GM18909 (cell line): ENCODE data around the gene BTK.
"Not testable (repeated sequence)": the region's sequence is repeated elsewhere in the genome, so short reads cannot be mapped to it uniquely, and the experiment has no call there.

Experiments used
- ATAC-seq: cut with Tn5 transposase; IDR thresholded peaks from one replicate; pipeline ENCODE4 v1.9.1; 2021; ENCODE audit warnings: mild to moderate bottlenecking; ENCODE audit not compliant: unreplicated experiment, poor library complexity

BTK gene

GRCh38 chrX:101348452-101349192 lies 37.4 kb downstream of the BTK start, which contains the start of gene TIMM8A:
Gene TIMM8A (minus strand): TSS chrX:101348742. CDS start chrX:101348664, 78 bp downstream.
- ATAC-seq: peak; percentile 97

- ATAC-seq: peak; percentile 21
Measured at GRCh38 chrX:101347859-101348451, 38.0 kb downstream of the BTK start.

GRCh38 chrX:101337776-101338271 lies 48.2 kb downstream of the BTK start:
- no peak for ATAC-seq

GRCh38 chrX:101334310-101334709 lies 51.7 kb downstream of the BTK start:
- not testable (repeated sequence) for ATAC-seq

- ATAC-seq: not testable (repeated sequence)
Measured at GRCh38 chrX:101326600-101326999, 59.4 kb downstream of the BTK start.

- no peak for ATAC-seq
Measured at GRCh38 chrX:101303790-101304189, 82.2 kb downstream of the BTK start.
